ENCODE results near the gene RAB14. TPM values are rescaled to one million over a fixed set of nuclear protein-coding genes. Genes with fewer than 3 reads are reported as not detected.

Gene RAB14
- total RNA-seq, 1 experiment from 2014 or later: 73.2 TPM

DNA sequence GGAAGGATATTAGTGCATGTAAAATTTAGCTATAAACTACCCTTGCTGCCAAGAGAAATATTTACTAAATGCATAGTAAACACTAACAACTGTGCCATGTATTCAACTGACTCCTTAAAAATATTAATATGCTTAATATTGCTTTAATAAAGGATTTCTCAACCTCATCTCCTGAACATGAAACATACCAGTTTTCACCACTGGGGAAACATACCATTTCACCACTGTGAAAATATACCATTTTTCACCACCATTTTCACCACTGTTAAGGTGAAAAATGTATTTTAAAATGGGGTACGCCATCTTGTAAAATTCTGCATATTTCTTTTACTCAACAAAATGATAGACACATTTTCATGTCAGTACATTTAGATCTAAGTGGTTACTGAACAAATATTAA is 4.5 kb downstream of the RAB14 start:
- no peak overlapping the region for H3K4me3 Mint-ChIP-seq (ENCODE audit: unreplicated experiment)
- no peak overlapping the region for H3K27ac Mint-ChIP-seq (ENCODE audit: unreplicated experiment)
- intact Hi-C loops (cut with micrococcal nuclease; ENCODE audit: unreplicated experiment): no loop called here
- peaks cover 46% of the 10 kb centered on the region for H3K4me1 ChIP-seq
- no peaks in the 10 kb centered on the region for H3K27me3 Mint-ChIP-seq (ENCODE audit: insufficient read depth, unreplicated experiment)
- DNase-seq: no peak
- no peaks in the 10 kb centered on the region; the same call in 1 of the 2 replicates for H3K9me3 ChIP-seq
- peaks cover 8% of the 10 kb centered on the region for H3K36me3 Mint-ChIP-seq (ENCODE audit: insufficient read depth, unreplicated experiment)
- ChIA-PET POLR2A (no interaction called here), CTCF (no interaction called here)
- no peak overlapping the region for H3K4me3 ChIP-seq (ENCODE audit: low read depth, low read length)
- H3K27me3 ChIP-seq (replicated peaks; ENCODE audit: control insufficient read depth, insufficient read depth, low read length): no peaks in the 10 kb centered on the region
- peaks cover 25% of the 10 kb centered on the region for H3K4me1 Mint-ChIP-seq (ENCODE audit: low read depth, unreplicated experiment)
- H3K36me3 ChIP-seq (ENCODE audit: control insufficient read depth, insufficient read depth, low read length): no peaks in the 10 kb centered on the region
- TF ChIP-seq, protein P1, sequence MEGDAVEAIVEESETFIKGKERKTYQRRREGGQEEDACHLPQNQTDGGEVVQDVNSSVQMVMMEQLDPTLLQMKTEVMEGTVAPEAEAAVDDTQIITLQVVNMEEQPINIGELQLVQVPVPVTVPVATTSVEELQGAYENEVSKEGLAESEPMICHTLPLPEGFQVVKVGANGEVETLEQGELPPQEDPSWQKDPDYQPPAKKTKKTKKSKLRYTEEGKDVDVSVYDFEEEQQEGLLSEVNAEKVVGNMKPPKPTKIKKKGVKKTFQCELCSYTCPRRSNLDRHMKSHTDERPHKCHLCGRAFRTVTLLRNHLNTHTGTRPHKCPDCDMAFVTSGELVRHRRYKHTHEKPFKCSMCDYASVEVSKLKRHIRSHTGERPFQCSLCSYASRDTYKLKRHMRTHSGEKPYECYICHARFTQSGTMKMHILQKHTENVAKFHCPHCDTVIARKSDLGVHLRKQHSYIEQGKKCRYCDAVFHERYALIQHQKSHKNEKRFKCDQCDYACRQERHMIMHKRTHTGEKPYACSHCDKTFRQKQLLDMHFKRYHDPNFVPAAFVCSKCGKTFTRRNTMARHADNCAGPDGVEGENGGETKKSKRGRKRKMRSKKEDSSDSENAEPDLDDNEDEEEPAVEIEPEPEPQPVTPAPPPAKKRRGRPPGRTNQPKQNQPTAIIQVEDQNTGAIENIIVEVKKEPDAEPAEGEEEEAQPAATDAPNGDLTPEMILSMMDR (IDR thresholded peaks at IDR 0.05; ENCODE audit: insufficient read depth in 1 of 2, low read depth in 1 of 2, low read length in 1 of 2, severe bottlenecking in 1 of 2, unreplicated experiment in 1 of 2): no peak
- H3K9me3 Mint-ChIP-seq (ENCODE audit: unreplicated experiment): no peaks in the 10 kb centered on the region
- BruUV-seq (replicated peaks): no TSS peak

DNA sequence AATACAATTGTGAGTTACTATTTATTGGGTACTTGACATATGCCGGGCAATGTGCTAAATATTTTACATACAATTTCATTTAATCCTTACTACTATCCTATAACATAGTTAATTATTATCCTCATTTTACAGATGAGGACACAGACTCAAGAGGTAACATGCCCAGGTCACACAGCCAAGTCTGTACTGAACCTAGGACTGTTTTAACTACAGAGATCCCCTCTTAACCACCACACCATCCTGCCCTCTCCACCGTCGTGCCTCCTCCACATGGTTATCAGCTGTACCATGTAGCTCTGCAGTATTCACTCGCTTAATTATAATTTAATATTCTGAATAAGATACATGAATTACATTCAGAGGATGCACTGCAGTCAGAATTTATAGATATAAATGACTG is 5.3 kb downstream of the RAB14 start:
- H3K4me3 ChIP-seq (ENCODE audit: low read depth, low read length): no peak overlapping the region
- BruUV-seq (replicated peaks): no TSS peak
- intact Hi-C loops (cut with micrococcal nuclease; ENCODE audit: unreplicated experiment): no loop called here
- ChIA-PET CTCF (no interaction called here), POLR2A (no interaction called here)
- H3K27me3 ChIP-seq (replicated peaks; ENCODE audit: control insufficient read depth, insufficient read depth, low read length): no peaks in the 10 kb centered on the region
- no peaks in the 10 kb centered on the region; the same call in 1 of the 2 replicates for H3K9me3 ChIP-seq
- H3K4me1 Mint-ChIP-seq (ENCODE audit: low read depth, unreplicated experiment): peaks cover 25% of the 10 kb centered on the region
- no peak for DNase-seq
- no peak overlapping the region for H3K4me3 Mint-ChIP-seq (ENCODE audit: unreplicated experiment)
- H3K4me1 ChIP-seq: peaks cover 46% of the 10 kb centered on the region
- no peak overlapping the region for H3K27ac Mint-ChIP-seq (ENCODE audit: unreplicated experiment)
- no peaks in the 10 kb centered on the region for H3K27me3 Mint-ChIP-seq (ENCODE audit: insufficient read depth, unreplicated experiment)
- H3K36me3 ChIP-seq (ENCODE audit: control insufficient read depth, insufficient read depth, low read length): no peaks in the 10 kb centered on the region
- H3K9me3 Mint-ChIP-seq (ENCODE audit: unreplicated experiment): no peaks in the 10 kb centered on the region
- peaks cover under 1% of the 10 kb centered on the region for H3K36me3 Mint-ChIP-seq (ENCODE audit: insufficient read depth, unreplicated experiment)
- TF ChIP-seq, protein P1 (IDR thresholded peaks at IDR 0.05; ENCODE audit: insufficient read depth in 1 of 2, low read depth in 1 of 2, low read length in 1 of 2, severe bottlenecking in 1 of 2, unreplicated experiment in 1 of 2): no peak

DNA sequence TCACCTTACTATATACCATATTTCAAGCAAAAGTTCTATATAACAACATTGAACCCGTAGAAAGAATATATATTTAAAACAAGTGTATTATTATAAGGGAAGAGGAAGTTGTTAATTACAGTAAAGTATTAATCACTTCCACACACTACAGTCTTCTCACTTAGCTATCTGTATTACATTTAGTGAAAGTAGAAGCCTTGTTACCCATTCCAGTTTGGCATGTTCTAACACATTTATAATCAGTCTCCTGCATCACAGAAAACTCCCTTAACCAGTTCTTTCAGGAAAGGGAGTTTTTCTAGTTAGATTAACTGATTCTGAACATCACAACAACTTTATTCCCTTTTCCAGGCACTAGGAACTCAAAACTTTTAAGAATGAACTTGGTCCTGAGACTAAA is 6.9 kb downstream of the RAB14 start:
- TF ChIP-seq, protein P1 (IDR thresholded peaks at IDR 0.05; ENCODE audit: insufficient read depth in 1 of 2, low read depth in 1 of 2, low read length in 1 of 2, severe bottlenecking in 1 of 2, unreplicated experiment in 1 of 2): no peak
- Histone ChIP-seq H3K36me3 (ENCODE audit: control insufficient read depth, insufficient read depth, low read length) (no peaks in the 10 kb centered on the region), H3K4me3 (ENCODE audit: low read depth, low read length) (no peak overlapping the region), H3K9me3 (no peaks in the 10 kb centered on the region; the same call in 1 of the 2 replicates), H3K27me3 (replicated peaks; ENCODE audit: control insufficient read depth, insufficient read depth, low read length) (no peaks in the 10 kb centered on the region), H3K4me1 (peaks cover 37% of the 10 kb centered on the region)
- Mint-ChIP-seq H3K4me3 (ENCODE audit: unreplicated experiment) (no peak overlapping the region), H3K4me1 (ENCODE audit: low read depth, unreplicated experiment) (peaks cover 24% of the 10 kb centered on the region), H3K9me3 (ENCODE audit: unreplicated experiment) (no peaks in the 10 kb centered on the region), H3K36me3 (ENCODE audit: insufficient read depth, unreplicated experiment) (peaks cover 9% of the 10 kb centered on the region), H3K27ac (ENCODE audit: unreplicated experiment) (peak overlapping the region; percentile 4), H3K27me3 (ENCODE audit: insufficient read depth, unreplicated experiment) (no peaks in the 10 kb centered on the region)
- no TSS peak for BruUV-seq (replicated peaks)
- intact Hi-C loops (cut with micrococcal nuclease; ENCODE audit: unreplicated experiment): no loop called here
- DNase-seq: no peak
- POLR2A ChIA-PET: no interaction called here
- CTCF ChIA-PET: interaction anchor here (1.0 kb wide), 1 partner anchor 73 kb away, joined by 3 read pairs; no protein-coding TSS in a partner anchor
